DMS 273 treated with DMSO at 0.1 percent for 48 hours (cell line): ENCODE data around the gene GPNMB.
"Not testable (repeated sequence)": the region's sequence is repeated elsewhere in the genome, so short reads cannot be mapped to it uniquely, and the experiment has no call there.

ENCODE experiments used
- DNase-seq: peaks from one replicate; lab custom pipeline; 2025; lab: John Stamatoyannopoulos, UW

Gene GPNMB

DNA sequence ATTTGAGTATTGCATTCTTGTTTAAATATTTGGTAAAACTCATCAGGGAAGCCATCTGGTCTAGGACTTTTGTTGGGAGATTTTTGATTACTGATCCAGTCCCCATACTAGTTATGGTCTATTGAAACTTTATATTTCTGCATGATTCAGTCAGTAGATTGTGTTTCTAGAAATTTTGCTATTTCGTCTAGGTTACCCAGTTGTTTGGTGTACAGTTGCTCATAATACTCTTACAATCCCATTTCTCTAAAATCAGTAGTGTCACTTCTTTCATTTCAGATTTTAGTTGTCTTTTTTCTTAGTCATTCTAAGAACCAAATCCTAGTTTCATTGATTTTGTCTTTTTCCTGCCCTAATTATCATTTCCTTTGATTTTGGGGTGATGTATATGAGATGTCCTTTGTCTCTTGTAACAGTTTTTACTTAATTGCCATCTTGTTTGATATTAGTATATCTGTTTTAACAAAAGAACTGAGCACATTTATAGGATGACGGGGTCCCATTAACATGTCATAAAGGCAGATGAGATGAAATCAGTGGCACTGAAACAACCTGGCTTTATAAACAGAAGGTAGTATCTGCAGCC, 60.5 kb downstream of the GPNMB start:
- DNase-seq: no peak

DNA sequence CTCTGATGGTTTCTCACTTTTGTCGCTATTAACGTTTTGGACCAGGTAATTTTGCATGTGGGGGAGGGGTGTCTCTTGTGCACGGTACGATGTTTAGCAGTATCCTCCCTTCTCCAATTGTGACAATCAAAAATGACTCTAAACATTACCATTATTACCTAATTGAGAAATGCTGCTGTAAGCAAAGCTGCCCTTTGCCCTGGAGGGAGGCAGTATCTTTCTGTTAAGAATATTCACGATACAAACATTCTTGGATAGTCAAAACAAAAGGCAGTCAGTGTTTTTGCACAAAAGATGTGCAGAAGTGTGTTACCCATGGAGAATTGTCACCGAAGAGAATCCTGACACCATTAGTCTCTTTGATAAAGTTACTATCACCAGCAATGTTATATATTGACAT, 62.2 kb downstream of the GPNMB start:
- no peak for DNase-seq

DNA sequence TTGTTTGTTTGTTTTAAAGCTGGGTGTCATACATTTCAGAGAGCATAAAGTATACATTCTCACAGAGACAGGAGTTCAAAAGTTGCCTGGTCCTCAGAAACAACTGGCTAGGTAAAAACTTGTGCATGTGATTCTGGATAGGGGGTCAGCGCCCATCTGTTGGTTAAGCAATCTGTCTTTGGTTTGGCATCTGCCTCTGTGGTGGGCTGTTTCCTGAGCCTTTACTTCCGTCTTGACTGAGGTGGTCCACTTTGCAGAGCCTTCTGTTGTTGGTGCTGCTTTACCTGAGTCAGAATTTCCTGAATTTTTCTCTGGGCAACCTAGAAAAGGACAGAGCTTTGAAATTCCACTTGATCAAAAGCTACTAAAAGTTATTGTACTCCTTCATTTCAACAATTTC, 65.6 kb downstream of the GPNMB start:
- DNase-seq: not testable (repeated sequence)

DNA sequence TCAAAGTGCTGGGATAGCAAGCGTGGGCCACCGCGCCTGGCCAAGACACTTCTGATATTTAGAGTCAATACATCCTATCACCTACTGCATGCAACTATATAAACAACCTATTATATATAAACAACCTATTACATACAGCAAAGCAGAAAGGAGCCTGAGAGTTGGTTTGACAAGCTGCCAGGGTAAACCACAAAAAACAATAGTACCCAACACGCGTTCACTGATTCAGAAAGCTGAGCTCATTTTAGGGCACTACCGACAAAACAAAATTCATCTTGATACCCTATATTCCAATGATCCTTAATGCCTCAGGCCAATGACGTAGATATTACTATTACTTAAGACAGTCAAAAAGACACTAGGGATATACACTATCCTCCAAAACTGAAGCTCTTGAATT, 68.8 kb downstream of the GPNMB start:
- DNase-seq: no peak
